Liver (tissue), 3 donors: ENCODE results near the gene MAPRE3.

Source experiments
- EGR1 ChIP-seq, 2 donors: IDR thresholded peaks; 2 replicates each; pipeline ENCODE4 v1.6.1; 2016 to 2018; ENCODE audit warnings: antibody characterized with exemption in 2 of 2, low read depth in 2 of 2
- FOXA1 ChIP-seq: IDR thresholded peaks from 2 replicates; pipeline ENCODE4 v1.6.1; 2016; ENCODE audit warnings: antibody characterized with exemption
- GABPA ChIP-seq, 2 donors: IDR thresholded peaks in 1 of 2; conservative IDR thresholded peaks in 1 of 2; 2 replicates each; pipeline ENCODE4 v1.6.1; 2016; ENCODE audit warnings: antibody characterized with exemption in 2 of 2, mild to moderate bottlenecking in 1 of 2, moderate library complexity in 1 of 2
- JUND ChIP-seq, 2 donors: IDR thresholded peaks; 2 replicates each; pipeline ENCODE4 v1.6.1; 2016; ENCODE audit warnings: antibody characterized with exemption in 2 of 2
- RAD21 ChIP-seq, 2 donors: IDR thresholded peaks; 2 replicates each; pipeline ENCODE4 v1.6.1; 2016; ENCODE audit warnings: antibody characterized with exemption in 2 of 2, mild to moderate bottlenecking in 2 of 2
- REST ChIP-seq: IDR thresholded peaks from 2 replicates; pipeline ENCODE4 v1.6.1; 2016; ENCODE audit warnings: antibody characterized with exemption, mild to moderate bottlenecking
- SP1 ChIP-seq: IDR thresholded peaks from 2 replicates; pipeline ENCODE4 v1.6.1; 2018; ENCODE audit warnings: antibody characterized with exemption, mild to moderate bottlenecking
- TAF1 ChIP-seq: conservative IDR thresholded peaks from 2 replicates; pipeline ENCODE4 v1.6.1; 2016; ENCODE audit warnings: antibody characterized with exemption, mild to moderate bottlenecking
- YY1 ChIP-seq: IDR thresholded peaks from 2 replicates; pipeline ENCODE4 v1.6.1; 2016; ENCODE audit warnings: antibody characterized with exemption, mild to moderate bottlenecking
- TF ChIP-seq, protein P1 (sequence below): fragments of 150-350 bp; IDR thresholded peaks from 2 replicates; pipeline ENCODE4 v1.5.1; 2017; ENCODE audit warnings: improper control_type of control experiment, low read depth, low read length; ENCODE audit not compliant: missing input control
- TF ChIP-seq, protein P2 (sequence below): IDR thresholded peaks from 2 replicates; pipeline ENCODE4 v1.6.1; 2016; ENCODE audit warnings: antibody characterized with exemption
- TF ChIP-seq, protein P3 (sequence below): IDR thresholded peaks from 2 replicates; pipeline ENCODE4 v1.6.1; 2016; ENCODE audit warnings: antibody characterized with exemption
- TF ChIP-seq, protein P4 (sequence below): IDR thresholded peaks from 2 replicates; pipeline ENCODE4 v1.6.1; 2016; ENCODE audit warnings: antibody characterized with exemption
- donor health status: healthy.
- donor health status: healthy.

- TF ChIP-seq REST (no peak), RAD21 (IDR thresholded peaks at IDR 0.05) (no peak), JUND (IDR thresholded peaks at IDR 0.05) (no peak), SP1 (no peak), GABPA (IDR thresholded peaks at IDR 0.05 in 1 of 2, conservative IDR thresholded peaks at IDR 0.05 in 1 of 2) (no peak), FOXA1 (no peak), EGR1 (IDR thresholded peaks at IDR 0.05; ENCODE audit: low read depth in 2 of 2) (no peak), YY1 (no peak), TAF1 (no peak)
- TF ChIP-seq, protein P1, sequence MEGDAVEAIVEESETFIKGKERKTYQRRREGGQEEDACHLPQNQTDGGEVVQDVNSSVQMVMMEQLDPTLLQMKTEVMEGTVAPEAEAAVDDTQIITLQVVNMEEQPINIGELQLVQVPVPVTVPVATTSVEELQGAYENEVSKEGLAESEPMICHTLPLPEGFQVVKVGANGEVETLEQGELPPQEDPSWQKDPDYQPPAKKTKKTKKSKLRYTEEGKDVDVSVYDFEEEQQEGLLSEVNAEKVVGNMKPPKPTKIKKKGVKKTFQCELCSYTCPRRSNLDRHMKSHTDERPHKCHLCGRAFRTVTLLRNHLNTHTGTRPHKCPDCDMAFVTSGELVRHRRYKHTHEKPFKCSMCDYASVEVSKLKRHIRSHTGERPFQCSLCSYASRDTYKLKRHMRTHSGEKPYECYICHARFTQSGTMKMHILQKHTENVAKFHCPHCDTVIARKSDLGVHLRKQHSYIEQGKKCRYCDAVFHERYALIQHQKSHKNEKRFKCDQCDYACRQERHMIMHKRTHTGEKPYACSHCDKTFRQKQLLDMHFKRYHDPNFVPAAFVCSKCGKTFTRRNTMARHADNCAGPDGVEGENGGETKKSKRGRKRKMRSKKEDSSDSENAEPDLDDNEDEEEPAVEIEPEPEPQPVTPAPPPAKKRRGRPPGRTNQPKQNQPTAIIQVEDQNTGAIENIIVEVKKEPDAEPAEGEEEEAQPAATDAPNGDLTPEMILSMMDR, result no peak
- TF ChIP-seq, protein P2, sequence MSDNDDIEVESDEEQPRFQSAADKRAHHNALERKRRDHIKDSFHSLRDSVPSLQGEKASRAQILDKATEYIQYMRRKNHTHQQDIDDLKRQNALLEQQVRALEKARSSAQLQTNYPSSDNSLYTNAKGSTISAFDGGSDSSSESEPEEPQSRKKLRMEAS, result no peak
- TF ChIP-seq, protein P3, sequence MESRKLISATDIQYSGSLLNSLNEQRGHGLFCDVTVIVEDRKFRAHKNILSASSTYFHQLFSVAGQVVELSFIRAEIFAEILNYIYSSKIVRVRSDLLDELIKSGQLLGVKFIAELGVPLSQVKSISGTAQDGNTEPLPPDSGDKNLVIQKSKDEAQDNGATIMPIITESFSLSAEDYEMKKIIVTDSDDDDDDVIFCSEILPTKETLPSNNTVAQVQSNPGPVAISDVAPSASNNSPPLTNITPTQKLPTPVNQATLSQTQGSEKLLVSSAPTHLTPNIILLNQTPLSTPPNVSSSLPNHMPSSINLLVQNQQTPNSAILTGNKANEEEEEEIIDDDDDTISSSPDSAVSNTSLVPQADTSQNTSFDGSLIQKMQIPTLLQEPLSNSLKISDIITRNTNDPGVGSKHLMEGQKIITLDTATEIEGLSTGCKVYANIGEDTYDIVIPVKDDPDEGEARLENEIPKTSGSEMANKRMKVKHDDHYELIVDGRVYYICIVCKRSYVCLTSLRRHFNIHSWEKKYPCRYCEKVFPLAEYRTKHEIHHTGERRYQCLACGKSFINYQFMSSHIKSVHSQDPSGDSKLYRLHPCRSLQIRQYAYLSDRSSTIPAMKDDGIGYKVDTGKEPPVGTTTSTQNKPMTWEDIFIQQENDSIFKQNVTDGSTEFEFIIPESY, result no peak
- TF ChIP-seq, protein P4, sequence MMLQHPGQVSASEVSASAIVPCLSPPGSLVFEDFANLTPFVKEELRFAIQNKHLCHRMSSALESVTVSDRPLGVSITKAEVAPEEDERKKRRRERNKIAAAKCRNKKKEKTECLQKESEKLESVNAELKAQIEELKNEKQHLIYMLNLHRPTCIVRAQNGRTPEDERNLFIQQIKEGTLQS, result no peak
Measured at GRCh38 chr2:26979741-26980140, 9.3 kb downstream of the MAPRE3 start.
